H7 (cell line): ENCODE results near the gene MYH11. TPM values are rescaled to one million over a fixed set of nuclear protein-coding genes. Genes with fewer than 3 reads are reported as not detected.
A peak's percentile ranks its signal among the peaks of the same experiment; 100 is the strongest.
"Not testable (repeated sequence)": the region's sequence is repeated elsewhere in the genome, so short reads cannot be mapped to it uniquely, and the experiment has no call there.

Source experiments
- DNase-seq: peaks from one replicate; pipeline ENCODE4 v3.0.0; 2012
- H3K27me3 ChIP-seq: 2 replicates; pipeline ENCODE4 v1.6.0; 2011; ENCODE audit warnings: mild to moderate bottlenecking, low read length; ENCODE audit not compliant: control insufficient read depth, insufficient read depth
- H3K36me3 ChIP-seq: replicated peaks from 2 replicates; pipeline ENCODE4 v1.5.1; 2011; ENCODE audit warnings: low read length; ENCODE audit not compliant: control insufficient read depth, insufficient read depth
- H3K4me3 ChIP-seq: 2 replicates; pipeline ENCODE4 v1.5.1; 2011; ENCODE audit warnings: low read depth, mild to moderate bottlenecking, control low read depth, low read length, moderate library complexity; ENCODE audit not compliant: insufficient read depth
- total RNA-seq: library from RNA; depleted of rRNA; stranded (reverse); fragments of >200 nt; shearing (Covaris generic); gene quantifications from 2 replicates; pipeline ENCODE4 v1.2.3, GENCODE V29; 2014

Gene MYH11
- total RNA-seq, 1 experiment from 2014 or later: not detected

GRCh38 chr16:15689290-15689689 lies 167.5 kb downstream of the MYH11 start:
- Histone ChIP-seq H3K27me3 (no peaks in the 10 kb centered on the region), H3K36me3 (peaks cover 12% of the 10 kb centered on the region), H3K4me3 (no peak overlapping the region)
- DNase-seq: no peak

- H3K4me3 ChIP-seq: no peak overlapping the region
- H3K27me3 ChIP-seq: no peaks in the 10 kb centered on the region
- DNase-seq: no peak
- peaks cover 9% of the 10 kb centered on the region for H3K36me3 ChIP-seq
Observed at GRCh38 chr16:15686287-15686686, 170.5 kb downstream of the MYH11 start.

GRCh38 chr16:15682105-15682570 lies 174.7 kb downstream of the MYH11 start:
- no peaks in the 10 kb centered on the region for H3K27me3 ChIP-seq
- DNase-seq: peak; percentile 48
- H3K4me3 ChIP-seq: no peak overlapping the region
- peaks cover 7% of the 10 kb centered on the region for H3K36me3 ChIP-seq

- Histone ChIP-seq H3K27me3 (no peaks in the 10 kb centered on the region), H3K4me3 (no peak overlapping the region), H3K36me3 (peaks cover 4% of the 10 kb centered on the region)
- DNase-seq: no peak
Observed at GRCh38 chr16:15677447-15677846, 179.4 kb downstream of the MYH11 start.

- no peak overlapping the region for H3K4me3 ChIP-seq
- H3K36me3 ChIP-seq: peaks cover 4% of the 10 kb centered on the region
- H3K27me3 ChIP-seq: no peaks in the 10 kb centered on the region
- DNase-seq: no peak
Observed at GRCh38 chr16:15676506-15676905, 180.3 kb downstream of the MYH11 start.

GRCh38 chr16:15674571-15674970 lies 182.3 kb downstream of the MYH11 start:
- H3K27me3 ChIP-seq: no peaks in the 10 kb centered on the region
- DNase-seq: no peak
- no peak overlapping the region for H3K4me3 ChIP-seq
- H3K36me3 ChIP-seq: peaks cover 4% of the 10 kb centered on the region

- peaks cover 6% of the 10 kb centered on the region for H3K36me3 ChIP-seq
- no peak overlapping the region for H3K4me3 ChIP-seq
- no peaks in the 10 kb centered on the region for H3K27me3 ChIP-seq
- no peak for DNase-seq
Observed at GRCh38 chr16:15672514-15673167, 184.2 kb downstream of the MYH11 start.

- H3K4me3 ChIP-seq: not testable (repeated sequence)
Observed at GRCh38 chr16:15672127-15672513, 184.7 kb downstream of the MYH11 start.

GRCh38 chr16:15671530-15672117 lies 185.2 kb downstream of the MYH11 start:
- no peaks in the 10 kb centered on the region for H3K27me3 ChIP-seq
- no peak for DNase-seq
- H3K4me3 ChIP-seq: no peak overlapping the region
- peaks cover 7% of the 10 kb centered on the region for H3K36me3 ChIP-seq

More at GRCh38 chr16:15672127-15672513, 184.7 kb downstream of the MYH11 start:
- not testable (repeated sequence) for H3K27me3 ChIP-seq, DNase-seq, H3K36me3 ChIP-seq

GRCh38 chr16:15667091-15667742 lies 189.6 kb downstream of the MYH11 start:
- Histone ChIP-seq H3K36me3 (peaks cover 10% of the 10 kb centered on the region), H3K27me3 (no peaks in the 10 kb centered on the region), H3K4me3 (no peak overlapping the region)
- no peak for DNase-seq

- no peak for DNase-seq
- Histone ChIP-seq H3K27me3 (no peaks in the 10 kb centered on the region), H3K36me3 (peaks cover 10% of the 10 kb centered on the region), H3K4me3 (no peak overlapping the region)
Observed at GRCh38 chr16:15665107-15665506, 191.7 kb downstream of the MYH11 start.

- peaks cover 1% of the 10 kb centered on the region; the same call in 1 of the 2 replicates for H3K36me3 ChIP-seq
- no peak overlapping the region for H3K4me3 ChIP-seq
- no peaks in the 10 kb centered on the region for H3K27me3 ChIP-seq
- no peak for DNase-seq
Observed at GRCh38 chr16:15660203-15660601, 196.6 kb downstream of the MYH11 start.

- no peaks in the 10 kb centered on the region; the same call in 1 of the 2 replicates for H3K36me3 ChIP-seq
- no peaks in the 10 kb centered on the region for H3K27me3 ChIP-seq
- no peak for DNase-seq
- no peak overlapping the region for H3K4me3 ChIP-seq
Observed at GRCh38 chr16:15658556-15658955, 198.3 kb downstream of the MYH11 start.

- Histone ChIP-seq H3K36me3 (no peaks in the 10 kb centered on the region; the same call in 1 of the 2 replicates), H3K4me3 (no peak overlapping the region), H3K27me3 (no peaks in the 10 kb centered on the region)
- DNase-seq: no peak
Observed at GRCh38 chr16:15658149-15658548, 198.7 kb downstream of the MYH11 start.

GRCh38 chr16:15655561-15655960 lies 201.3 kb downstream of the MYH11 start:
- DNase-seq, H3K27me3 ChIP-seq, H3K36me3 ChIP-seq, H3K4me3 ChIP-seq: not testable (repeated sequence)
